Hypothalamus (tissue), 51 donors: Measurements from ENCODE around the gene AQP3.
"Not testable (repeated sequence)": the region's sequence is repeated elsewhere in the genome, so short reads cannot be mapped to it uniquely, and the experiment has no call there.

ENCODE experiments used
- DNase-seq, 51 donors: peaks; one replicate each; lab custom pipeline; 2025; lab: John Stamatoyannopoulos, UW

The AQP3 gene

GRCh38 chr9:33446946-33447798, at the start of gene AQP3:
Gene AQP3, minus strand, starts transcription at chr9:33447593. Its CDS starts 63 bp downstream, at chr9:33447530.
- DNase-seq, result peak in 26 of 51 donors; percentile 3 to 63 (median 22)

- DNase-seq, result not testable (repeated sequence)
Measured at GRCh38 chr9:33493819-33494218, 46.4 kb upstream of the AQP3 start.

- DNase-seq, result no peak
Measured at GRCh38 chr9:33489066-33489465, 41.7 kb upstream of the AQP3 start.

GRCh38 chr9:33485312-33485711, 37.9 kb upstream of the AQP3 start:
- DNase-seq, result not testable (repeated sequence)

- DNase-seq, result no peak
Measured at GRCh38 chr9:33480976-33481375, 33.6 kb upstream of the AQP3 start.

GRCh38 chr9:33480106-33480505, 32.7 kb upstream of the AQP3 start:
- no peak for DNase-seq

GRCh38 chr9:33476503-33476902, 29.1 kb upstream of the AQP3 start:
- DNase-seq, result no peak

- no peak for DNase-seq
Measured at GRCh38 chr9:33475357-33475756, 28.0 kb upstream of the AQP3 start.

GRCh38 chr9:33473643-33474352, 26.4 kb upstream of the AQP3 start, which contains the start of gene NOL6:
Gene NOL6, minus strand, starts transcription at chr9:33473924. Its CDS starts 82 bp downstream, at chr9:33473842.
- peak; percentile 52 to 99 (median 94) for DNase-seq

GRCh38 chr9:33472881-33473615, 25.7 kb upstream of the AQP3 start:
- DNase-seq, result no peak

GRCh38 chr9:33472171-33472880, 24.9 kb upstream of the AQP3 start:
- DNase-seq, result no peak

- no peak for DNase-seq
Measured at GRCh38 chr9:33471361-33471760, 24.0 kb upstream of the AQP3 start.

GRCh38 chr9:33469891-33470290, 22.5 kb upstream of the AQP3 start:
- DNase-seq, result no peak

- DNase-seq, result no peak
Measured at GRCh38 chr9:33468797-33469621, 21.6 kb upstream of the AQP3 start.

GRCh38 chr9:33468215-33468730, 20.9 kb upstream of the AQP3 start:
- DNase-seq, result no peak

- DNase-seq, result peak in 4 of 51 donors; percentile 12 to 19 (median 13)
Measured at GRCh38 chr9:33467526-33467925, 20.1 kb upstream of the AQP3 start.

- DNase-seq, result peak in 24 of 51 donors; percentile 5 to 61 (median 22)
Measured at GRCh38 chr9:33466565-33467495, 19.4 kb upstream of the AQP3 start.
